ENCODE measurements around the gene NR2F1.

GRCh38 chr5:93601802-93602155, 18.8 kb downstream of the NR2F1 start:
- TF ChIP-seq CTCF (IDR thresholded peaks at IDR 0.05; ENCODE audit: low read depth, low read length) (no peak), MYC (IDR thresholded peaks at IDR 0.05; ENCODE audit: low read depth, low read length) (no peak), POLR2A (IDR thresholded peaks at IDR 0.05; ENCODE audit: extremely low read depth, insufficient read length) (no peak)

Measured in NB4 (cell line).